ENCODE results near the gene DTNA.

GRCh38 chr18:34913837-34914661, 204.0 kb downstream of the DTNA start:
- TF ChIP-seq, protein P1, sequence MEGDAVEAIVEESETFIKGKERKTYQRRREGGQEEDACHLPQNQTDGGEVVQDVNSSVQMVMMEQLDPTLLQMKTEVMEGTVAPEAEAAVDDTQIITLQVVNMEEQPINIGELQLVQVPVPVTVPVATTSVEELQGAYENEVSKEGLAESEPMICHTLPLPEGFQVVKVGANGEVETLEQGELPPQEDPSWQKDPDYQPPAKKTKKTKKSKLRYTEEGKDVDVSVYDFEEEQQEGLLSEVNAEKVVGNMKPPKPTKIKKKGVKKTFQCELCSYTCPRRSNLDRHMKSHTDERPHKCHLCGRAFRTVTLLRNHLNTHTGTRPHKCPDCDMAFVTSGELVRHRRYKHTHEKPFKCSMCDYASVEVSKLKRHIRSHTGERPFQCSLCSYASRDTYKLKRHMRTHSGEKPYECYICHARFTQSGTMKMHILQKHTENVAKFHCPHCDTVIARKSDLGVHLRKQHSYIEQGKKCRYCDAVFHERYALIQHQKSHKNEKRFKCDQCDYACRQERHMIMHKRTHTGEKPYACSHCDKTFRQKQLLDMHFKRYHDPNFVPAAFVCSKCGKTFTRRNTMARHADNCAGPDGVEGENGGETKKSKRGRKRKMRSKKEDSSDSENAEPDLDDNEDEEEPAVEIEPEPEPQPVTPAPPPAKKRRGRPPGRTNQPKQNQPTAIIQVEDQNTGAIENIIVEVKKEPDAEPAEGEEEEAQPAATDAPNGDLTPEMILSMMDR (IDR thresholded peaks at IDR 0.05; ENCODE audit: low read depth, low read length, poor library complexity, severe bottlenecking): no peak
- TF ChIP-seq EZH2phosphoT487 (IDR thresholded peaks at IDR 0.05; ENCODE audit: borderline replicate concordance, low read length): no peak

All from DOHH2 (cell line).